DND-41 (cell line): ENCODE measurements around the gene DCAF8L2.

Experiments
- EZH2 ChIP-seq: IDR thresholded peaks from 3 replicates; pipeline ENCODE4 v1.6.1; 2012; ENCODE audit warnings: borderline replicate concordance, low read depth, mild to moderate bottlenecking, moderate library complexity, low read length, inconsistent platforms; ENCODE audit not compliant: severe bottlenecking
- TF ChIP-seq, protein P1 (sequence below): IDR thresholded peaks from 2 replicates; pipeline ENCODE4 v1.5.1; 2012; ENCODE audit warnings: borderline replicate concordance, low read length, moderate library complexity, mild to moderate bottlenecking; ENCODE audit not compliant: poor library complexity, severe bottlenecking; ENCODE audit errors: extremely low read depth

DNA sequence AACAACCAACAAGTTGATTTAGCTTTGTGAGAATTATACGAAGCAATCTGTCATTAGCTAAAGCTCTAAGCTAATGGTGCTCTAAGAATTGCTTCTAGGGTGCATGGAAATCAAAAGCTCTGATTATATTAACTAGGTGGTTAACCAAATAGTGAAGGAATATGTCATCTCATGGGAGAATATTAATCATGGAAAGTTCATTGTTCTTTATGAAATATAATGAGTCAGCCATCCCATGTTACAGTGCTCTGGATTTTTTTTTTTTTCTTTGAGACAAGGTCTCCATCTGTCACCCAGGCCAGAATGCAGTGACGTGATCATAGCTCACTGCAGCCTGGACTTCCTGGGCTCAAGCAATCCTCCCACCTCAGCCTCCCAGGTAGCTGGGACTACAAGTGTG lies 10.5 kb downstream of the DCAF8L2 start:
- TF ChIP-seq, protein P1, sequence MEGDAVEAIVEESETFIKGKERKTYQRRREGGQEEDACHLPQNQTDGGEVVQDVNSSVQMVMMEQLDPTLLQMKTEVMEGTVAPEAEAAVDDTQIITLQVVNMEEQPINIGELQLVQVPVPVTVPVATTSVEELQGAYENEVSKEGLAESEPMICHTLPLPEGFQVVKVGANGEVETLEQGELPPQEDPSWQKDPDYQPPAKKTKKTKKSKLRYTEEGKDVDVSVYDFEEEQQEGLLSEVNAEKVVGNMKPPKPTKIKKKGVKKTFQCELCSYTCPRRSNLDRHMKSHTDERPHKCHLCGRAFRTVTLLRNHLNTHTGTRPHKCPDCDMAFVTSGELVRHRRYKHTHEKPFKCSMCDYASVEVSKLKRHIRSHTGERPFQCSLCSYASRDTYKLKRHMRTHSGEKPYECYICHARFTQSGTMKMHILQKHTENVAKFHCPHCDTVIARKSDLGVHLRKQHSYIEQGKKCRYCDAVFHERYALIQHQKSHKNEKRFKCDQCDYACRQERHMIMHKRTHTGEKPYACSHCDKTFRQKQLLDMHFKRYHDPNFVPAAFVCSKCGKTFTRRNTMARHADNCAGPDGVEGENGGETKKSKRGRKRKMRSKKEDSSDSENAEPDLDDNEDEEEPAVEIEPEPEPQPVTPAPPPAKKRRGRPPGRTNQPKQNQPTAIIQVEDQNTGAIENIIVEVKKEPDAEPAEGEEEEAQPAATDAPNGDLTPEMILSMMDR: no peak
- TF ChIP-seq EZH2: no peak
